Stomach (tissue), 9 donors: ENCODE data around the gene MAP3K12. TPM values are rescaled to one million over a fixed set of nuclear protein-coding genes. Genes with fewer than 3 reads are reported as not detected.
A peak's percentile ranks its signal among the peaks of the same experiment; 100 is the strongest.

ENCODE experiments used
- DNase-seq, 2 donors: peaks; one replicate each; pipeline versions ENCODE4 v3.0.0 to v3.0.0-alpha.2; 2013 to 2019
- H3K27ac ChIP-seq, 5 donors: fragments of 200-600 bp in 4 of 5; sonication (generic) in 4 of 5; one replicate each; pipeline ENCODE4 v1.5.1; 2013 to 2019; ENCODE audit warnings: mild to moderate bottlenecking in 1 of 5, moderate library complexity in 1 of 5
- H3K27me3 ChIP-seq, 3 donors: fragments of 200-600 bp; sonication (generic); one replicate each; pipeline ENCODE4 v1.5.1; 2017 to 2019; ENCODE audit warnings: mixed run types in 1 of 3
- H3K36me3 ChIP-seq, 4 donors: fragments of 200-600 bp; sonication (generic); 1 replicate in 3 of 4; 2 replicates in 1 of 4; pipeline ENCODE4 v1.5.1; 2016 to 2019
- H3K4me1 ChIP-seq, 4 donors: fragments of 200-600 bp; sonication (generic); one replicate each; pipeline ENCODE4 v1.5.1; 2016 to 2019
- H3K4me3 ChIP-seq, 4 donors: fragments of 200-600 bp; sonication (generic) in 3 of 4; one replicate each; pipeline ENCODE4 v1.5.1; 2016 to 2019; ENCODE audit warnings: mild to moderate bottlenecking in 1 of 4
- H3K9me3 ChIP-seq, 4 donors: fragments of 200-600 bp; sonication (generic); one replicate each; pipeline ENCODE4 v1.5.1; 2016 to 2019
- CTCF ChIP-seq, 7 experiments: fragments of 450-650 bp in 4 of 7; fragments of 200-600 bp in 3 of 7; sonication (generic) in 3 of 7; IDR thresholded peaks; one replicate each; pipeline ENCODE4 v1.5.1; 2016 to 2019; ENCODE audit warnings: antibody characterized with exemption in 7 of 7, control low read depth in 2 of 7, mild to moderate bottlenecking in 1 of 7
- EP300 ChIP-seq: sonication (generic); formaldehyde crosslinking; IDR thresholded peaks from one replicate; pipeline ENCODE4 v1.6.1; 2017; ENCODE audit warnings: antibody characterized with exemption
- POLR2A ChIP-seq, 4 donors: fragments of 450-650 bp; IDR thresholded peaks; one replicate each; pipeline ENCODE4 v1.6.1; 2016; ENCODE audit warnings: antibody characterized with exemption in 4 of 4, control low read depth in 2 of 4, mild to moderate bottlenecking in 1 of 4, moderate library complexity in 1 of 4
- POLR2AphosphoS5 ChIP-seq, 3 donors: sonication (generic); formaldehyde crosslinking; IDR thresholded peaks; one replicate each; pipeline ENCODE4 v1.6.1; 2016; ENCODE audit warnings: antibody characterized with exemption in 3 of 3
- WGBS, 5 donors: extraction: QIAGEN DNeasy Blood & Tissue Kit in 3 of 5; methylation state at CpG; one replicate each; pipeline versions ENCODE4 v1.1.5 to v1.1.7; 2013 to 2018; 5-methylcytosine and 5-hydroxymethylcytosine counted together
- intact Hi-C: fragments of 100-400 bp; cut with DNase I; formaldehyde crosslinking; loops from one replicate; pipeline ENCODE4 v1.15.1; 2023; ENCODE audit warnings: low total_unique reads
- polyA plus RNA-seq, 3 donors: library from polyadenylated mRNA; stranded (reverse); fragments of 200-250 nt; gene quantifications; one replicate each; pipeline ENCODE4 v1.2.3, GENCODE V29; 2013
- total RNA-seq, 5 donors: library from RNA; depleted of rRNA; stranded (reverse); fragments of >200 nt; gene quantifications; one replicate each; pipeline versions ENCODE4 v1.1.0 to v1.2.3, GENCODE V29; 2014 to 2016
- donor health status: healthy with polysubstance abuse.
- donor health status: Bipolar disorder and iron deficiency.
- donor health status: healthy.

The MAP3K12 gene
- total and polyA plus RNA-seq, 8 donors, result 5.4 to 279 (median 13.4) TPM

GRCh38 chr12:53498235-53498630 lies 1.0 kb downstream of the MAP3K12 start:
- no peaks in the 10 kb centered on the region for H3K27me3 ChIP-seq
- DNase-seq, result no peak
- peak overlapping the region in 3 of 5 donors; percentile 98 for H3K27ac ChIP-seq
- no peaks in the 10 kb centered on the region for H3K9me3 ChIP-seq
- peaks cover 44 to 80% (median 55%) of the 10 kb centered on the region in 4 donors for H3K4me1 ChIP-seq
- no peaks in the 10 kb centered on the region for H3K36me3 ChIP-seq
- intact Hi-C loops, result no loop called here
- WGBS, 5 donors, result 82 to 92% (median 87%) methylated on average over 2 of the region's 2 CpGs
- H3K4me3 ChIP-seq, result peak overlapping the region in 2 of 4 donors; percentile 47 to 67
- no peak for TF ChIP-seq CTCF (IDR thresholded peaks at IDR 0.05)
- TF ChIP-seq EP300, result no peak
- TF ChIP-seq POLR2A (IDR thresholded peaks at IDR 0.05), result no peak
- TF ChIP-seq POLR2AphosphoS5 (IDR thresholded peaks at IDR 0.05), result no peak

GRCh38 chr12:53497461-53497860 lies 1.8 kb downstream of the MAP3K12 start:
- H3K27ac ChIP-seq, result peak overlapping the region in 2 of 5 donors; percentile 57 to 65
- H3K27me3 ChIP-seq, result no peaks in the 10 kb centered on the region
- H3K36me3 ChIP-seq, result no peaks in the 10 kb centered on the region
- intact Hi-C loops, result no loop called here
- H3K4me3 ChIP-seq, result no peak overlapping the region
- 78 to 96% (median 90%) methylated on average over 3 of the region's 3 CpGs for WGBS, 5 donors
- H3K4me1 ChIP-seq, result peaks cover 42 to 79% (median 55%) of the 10 kb centered on the region in 4 donors
- no peak for DNase-seq
- no peak for TF ChIP-seq POLR2AphosphoS5 (IDR thresholded peaks at IDR 0.05)
- no peak for TF ChIP-seq POLR2A (IDR thresholded peaks at IDR 0.05)
- no peak for TF ChIP-seq EP300
- no peak for TF ChIP-seq CTCF (IDR thresholded peaks at IDR 0.05)
- H3K9me3 ChIP-seq, result no peaks in the 10 kb centered on the region

GRCh38 chr12:53496752-53497032 lies 2.6 kb downstream of the MAP3K12 start:
- peaks cover 39 to 79% (median 53%) of the 10 kb centered on the region in 4 donors for H3K4me1 ChIP-seq
- no peaks in the 10 kb centered on the region for H3K36me3 ChIP-seq

GRCh38 chr12:53495903-53496751 lies 3.1 kb downstream of the MAP3K12 start:
- H3K36me3 ChIP-seq, result no peaks in the 10 kb centered on the region
- peak in 1 of 2 donors; percentile 89 for DNase-seq
- no peaks in the 10 kb centered on the region for H3K9me3 ChIP-seq
- peak overlapping the region in 4 of 5 donors; percentile 1 to 65 (median 59) for H3K27ac ChIP-seq
- 35 to 47% (median 37%) methylated on average over 5 of the region's 5 CpGs for WGBS, 5 donors
- intact Hi-C loops, result no loop called here
- TF ChIP-seq POLR2A (IDR thresholded peaks at IDR 0.05), result no peak
- TF ChIP-seq EP300, result no peak
- TF ChIP-seq CTCF (IDR thresholded peaks at IDR 0.05), result no peak
- no peak for TF ChIP-seq POLR2AphosphoS5 (IDR thresholded peaks at IDR 0.05)
- no peaks in the 10 kb centered on the region for H3K27me3 ChIP-seq
- H3K4me3 ChIP-seq, result no peak overlapping the region
- H3K4me1 ChIP-seq, result peaks cover 35 to 77% (median 48%) of the 10 kb centered on the region in 4 donors

More at GRCh38 chr12:53496752-53497032, 2.6 kb downstream of the MAP3K12 start:
- Histone ChIP-seq H3K27me3 (no peaks in the 10 kb centered on the region), H3K9me3 (no peaks in the 10 kb centered on the region), H3K27ac (peak overlapping the region in 4 of 5 donors; percentile 1 to 65 (median 59)), H3K4me3 (no peak overlapping the region)
- TF ChIP-seq POLR2AphosphoS5 (IDR thresholded peaks at IDR 0.05), result no peak
- TF ChIP-seq CTCF (IDR thresholded peaks at IDR 0.05), result no peak
- TF ChIP-seq POLR2A (IDR thresholded peaks at IDR 0.05), result no peak
- no peak for TF ChIP-seq EP300
- DNase-seq, result no peak
- WGBS, 5 donors, result 56 to 84% (median 75%) methylated on average over 1 of the region's 1 CpG
- intact Hi-C loops, result no loop called here
